HepG2 (cell line): Measurements from ENCODE around the gene PON1. TPM values are rescaled to one million over a fixed set of nuclear protein-coding genes. Genes with fewer than 3 reads are reported as not detected.

Source experiments
- ATAC-seq: fragments of 200-7000 bp; cut with Tn5 transposase; 3 replicates; pipeline ENCODE4 v1.9.1; 2020; ENCODE audit warnings: mild to moderate bottlenecking, moderate library complexity
- BruUV-seq: library from RNA; stranded (reverse); fragments of 400-500 nt; replicated peaks from 2 replicates; lab custom pipeline; 2021; lab: Mats Ljungman, UMichigan
- CTCF ChIA-PET: fragments of 300-600 bp; formaldehyde crosslinking; extraction: SDS; loops from one replicate; lab custom pipeline; 2021; ENCODE audit warnings: low total read pairs, inconsistent platforms, low intra/inter-chr PET ratio; lab: Yijun Ruan, JAX
- POLR2A ChIA-PET: fragments of 350-600 bp; sonication (Branson Sonifier 250); formaldehyde crosslinking; loops from one replicate; lab custom pipeline; 2020; ENCODE audit warnings: antibody characterized with exemption, inconsistent platforms; lab: Yijun Ruan, JAX
- DNase-seq: peaks from one replicate; pipeline ENCODE4 v3.0.0-alpha.2; 2015; ENCODE audit warnings: low spot score
- FAIRE-seq: peaks from 3 replicates; lab custom pipeline; 2011; peaks lifted over from hg19 to GRCh38; lab: Jason Lieb, UNC
- H2AFZ ChIP-seq: one replicate; pipeline ENCODE4 v1.6.1; 2011; ENCODE audit warnings: low read length, inconsistent platforms
- H3K27ac ChIP-seq: fragments of 300-600 bp; 3 replicates; pipeline ENCODE4 v1.8.0; 2011; ENCODE audit warnings: mixed run types, mild to moderate bottlenecking, mixed read lengths, low read length, inconsistent platforms; ENCODE audit not compliant: insufficient read depth; ENCODE audit errors: extremely low read length
- H3K27me3 ChIP-seq, 2 experiments: fragments of 200-600 bp in 1 of 2; 2 replicates in 1 of 2; 3 replicates in 1 of 2; pipeline versions ENCODE4 v1.6.0 to v1.8.0; 2011; ENCODE audit warnings: low read length in 2 of 2, mild to moderate bottlenecking in 2 of 2, moderate library complexity in 2 of 2, inconsistent platforms in 1 of 2; ENCODE audit not compliant: insufficient read depth in 2 of 2, control insufficient read depth in 1 of 2
- H3K36me3 ChIP-seq, 2 experiments: fragments of 200-600 bp in 1 of 2; replicated peaks in 1 of 2; 2 replicates in 1 of 2; 3 replicates in 1 of 2; pipeline versions ENCODE4 v1.5.1 to v1.8.0; 2011; ENCODE audit warnings: low read length in 2 of 2, inconsistent platforms in 1 of 2; ENCODE audit not compliant: insufficient read depth in 2 of 2, control insufficient read depth in 1 of 2
- H3K4me1 ChIP-seq: 2 replicates; pipeline ENCODE4 v1.5.1; 2012; ENCODE audit warnings: low read length, inconsistent platforms; ENCODE audit not compliant: insufficient read depth
- H3K4me2 ChIP-seq: 2 replicates; pipeline ENCODE4 v1.6.0; 2011; ENCODE audit warnings: low read depth, low read length, inconsistent platforms
- H3K4me3 ChIP-seq, 3 experiments: fragments of 200-600 bp in 1 of 3; sonication (generic), shearing (Covaris generic) in 1 of 3; replicated peaks in 1 of 3; 2 replicates each; pipeline ENCODE4 v1.5.1; 2011 to 2016; ENCODE audit warnings: low read length in 3 of 3, inconsistent platforms in 2 of 3, low read depth in 2 of 3, mild to moderate bottlenecking in 2 of 3, control low read depth in 1 of 3, mixed read lengths in 1 of 3; ENCODE audit not compliant: insufficient read depth in 1 of 3
- H3K79me2 ChIP-seq: one replicate; pipeline ENCODE4 v1.6.1; 2011; ENCODE audit warnings: low read length, inconsistent platforms; ENCODE audit not compliant: insufficient read depth
- H3K9ac ChIP-seq: 2 replicates; pipeline ENCODE4 v1.6.0; 2011; ENCODE audit warnings: mild to moderate bottlenecking, low read depth, low read length, inconsistent platforms; ENCODE audit not compliant: insufficient read depth
- H3K9me3 ChIP-seq: 2 replicates; pipeline ENCODE4 v1.5.1; 2012; ENCODE audit warnings: mild to moderate bottlenecking, low read length
- H4K20me1 ChIP-seq: 2 replicates; pipeline ENCODE4 v1.6.0; 2011; ENCODE audit warnings: inconsistent platforms, mild to moderate bottlenecking, low read length, moderate library complexity; ENCODE audit not compliant: insufficient read depth
- FOXK2 ChIP-seq: fragments of 450-650 bp; IDR thresholded peaks from 2 replicates; pipeline ENCODE4 v1.6.1; 2016
- MEF2D ChIP-seq: sonication (generic); formaldehyde crosslinking; IDR thresholded peaks from 2 replicates; pipeline ENCODE4 v1.5.1; 2020; ENCODE audit warnings: mild to moderate bottlenecking, missing genetic modification reagents
- NONO ChIP-seq, 2 experiments: fragments of 450-650 bp in 1 of 2; sonication (generic) in 1 of 2; formaldehyde crosslinking in 1 of 2; IDR thresholded peaks in 1 of 2; conservative IDR thresholded peaks in 1 of 2; 2 replicates each; pipeline versions ENCODE4 v1.6.1 to v1.8.0; 2017 to 2022; ENCODE audit warnings: mild to moderate bottlenecking in 1 of 2, missing genetic modification reagents in 1 of 2, moderate library complexity in 1 of 2
- NR3C1 ChIP-seq: sonication (generic); formaldehyde crosslinking; IDR thresholded peaks from 2 replicates; pipeline ENCODE4 v1.4.0; 2020; ENCODE audit warnings: missing genetic modification reagents
- POLR2AphosphoS5 ChIP-seq: IDR thresholded peaks from 2 replicates; pipeline ENCODE4 v1.6.1; 2012; ENCODE audit warnings: low read depth, low read length
- RORA ChIP-seq: sonication (generic); formaldehyde crosslinking; IDR thresholded peaks from 2 replicates; pipeline ENCODE4 v1.5.0; 2020; ENCODE audit warnings: mild to moderate bottlenecking, missing genetic modification reagents, moderate library complexity
- ZBTB1 ChIP-seq: sonication (generic); formaldehyde crosslinking; IDR thresholded peaks from 2 replicates; pipeline ENCODE4 v1.4.0; 2020; ENCODE audit warnings: missing genetic modification reagents, borderline replicate concordance
- ZNF275 ChIP-seq: sonication (generic); formaldehyde crosslinking; IDR thresholded peaks from 2 replicates; pipeline ENCODE4 v1.8.0; 2022; ENCODE audit warnings: missing genetic modification reagents, mild to moderate bottlenecking, inconsistent platforms, borderline replicate concordance
- ZNF382 ChIP-seq: sonication (generic); formaldehyde crosslinking; IDR thresholded peaks from 2 replicates; pipeline ENCODE4 v1.5.0; 2020; ENCODE audit warnings: missing genetic modification reagents, mild to moderate bottlenecking, borderline replicate concordance
- ZNF746 ChIP-seq: sonication (generic); formaldehyde crosslinking; IDR thresholded peaks from 2 replicates; pipeline ENCODE4 v1.8.0; 2022; ENCODE audit warnings: mild to moderate bottlenecking, missing genetic modification reagents
- WGBS: methylation state at CpG from one replicate; pipeline ENCODE4 v1.1.6; 2017; ENCODE audit warnings: low lambda C conversion rate; 5-methylcytosine and 5-hydroxymethylcytosine counted together
- in situ Hi-C: cut with HindIII; loops from 2 replicates; pipeline ENCODE4 v1.10.0; 2017; ENCODE audit warnings: low pct_unique_long_range_greater_than_20kb; ENCODE audit not compliant: extremely low pct_ligation_motif_present
- intact Hi-C: fragments of 100-400 bp; cut with micrococcal nuclease; formaldehyde crosslinking; loops from one replicate; pipeline ENCODE4 v1.10.0; 2022; ENCODE audit not compliant: unreplicated experiment
- polyA plus RNA-seq, 8 experiments: library from polyadenylated mRNA; depleted of rRNA in 3 of 8; stranded (reverse) in 7 of 8; unstranded in 1 of 8; fragments of >200 nt; fragmentation: Illumina TruSeq in 4 of 8; extraction: Trizol in 4 of 8; gene quantifications; 2 replicates each; pipeline versions ENCODE4 v1.2.1 to v1.2.3, GENCODE V29; 2011 to 2016; ENCODE audit warnings: low read depth in 4 of 8, missing spikeins in 1 of 8, mixed read lengths in 1 of 8; ENCODE audit not compliant: insufficient read depth in 1 of 8
- total RNA-seq, 5 experiments: library from RNA; depleted of rRNA; stranded (reverse); fragments of >200 nt; fragmentation: Illumina TruSeq; extraction: Trizol; gene quantifications; 2 replicates each; pipeline ENCODE4 v1.2.3, GENCODE V29; 2016; ENCODE audit warnings: low read depth in 1 of 5
- TF ChIP-seq, protein P1 (sequence below): IDR thresholded peaks from 2 replicates; pipeline ENCODE4 v1.6.1; 2016; ENCODE audit warnings: missing compliant biosample characterization, missing genetic modification reagents, borderline replicate concordance

PON1 gene
- total and polyA plus RNA-seq, 2 of the 13 experiments (the other 11 are each of a cell fraction or from before 2014, with no cell fraction given), result 0.27 to 0.57 TPM

- intact Hi-C loops (no loop called here), in situ Hi-C loops (no loop called here)
- H3K9me3 ChIP-seq, result no peaks in the 10 kb centered on the region
- H3K4me3 ChIP-seq, result no peak overlapping the region
- H4K20me1 ChIP-seq, result no peaks in the 10 kb centered on the region
- no peaks in the 10 kb centered on the region for H3K27me3 ChIP-seq
- H3K27ac ChIP-seq, result no peak overlapping the region
- H3K79me2 ChIP-seq, result no peaks in the 10 kb centered on the region
- H2AFZ ChIP-seq, result no peak overlapping the region
- no peaks in the 10 kb centered on the region; a peak in 2 of 5 replicates for H3K36me3 ChIP-seq
- FAIRE-seq, result no peak
- no peaks in the 10 kb centered on the region for H3K4me1 ChIP-seq
- WGBS, result 89% methylated on average over 6 of the region's 6 CpGs
- TF ChIP-seq ZNF746 (CRISPR knock-in tag) (no peak), NONO (IDR thresholded peaks at IDR 0.05) (no peak), NONO (CRISPR knock-in tag; conservative IDR thresholded peaks at IDR 0.05) (no peak), ZNF275 (CRISPR knock-in tag) (no peak), ZNF382 (CRISPR knock-in tag) (no peak), POLR2AphosphoS5 (no peak), ZBTB1 (no peak), FOXK2 (no peak), RORA (CRISPR knock-in tag) (no peak), MEF2D (CRISPR knock-in tag) (no peak), NR3C1 (CRISPR knock-in tag) (no peak)
- TF ChIP-seq, protein P1, sequence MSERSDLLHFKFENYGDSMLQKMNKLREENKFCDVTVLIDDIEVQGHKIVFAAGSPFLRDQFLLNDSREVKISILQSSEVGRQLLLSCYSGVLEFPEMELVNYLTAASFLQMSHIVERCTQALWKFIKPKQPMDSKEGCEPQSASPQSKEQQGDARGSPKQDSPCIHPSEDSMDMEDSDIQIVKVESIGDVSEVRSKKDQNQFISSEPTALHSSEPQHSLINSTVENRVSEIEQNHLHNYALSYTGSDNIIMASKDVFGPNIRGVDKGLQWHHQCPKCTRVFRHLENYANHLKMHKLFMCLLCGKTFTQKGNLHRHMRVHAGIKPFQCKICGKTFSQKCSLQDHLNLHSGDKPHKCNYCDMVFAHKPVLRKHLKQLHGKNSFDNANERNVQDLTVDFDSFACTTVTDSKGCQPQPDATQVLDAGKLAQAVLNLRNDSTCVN (CRISPR knock-in tag), result no peak
- BruUV-seq, result no TSS peak
- POLR2A ChIA-PET, result no interaction called here
- no peak for DNase-seq
- ATAC-seq, result no peak
- CTCF ChIA-PET, result no interaction called here
- H3K9ac ChIP-seq, result no peak overlapping the region
- H3K4me2 ChIP-seq, result no peak overlapping the region
Observed at GRCh38 chr7:95296456-95296855, 27.9 kb downstream of the PON1 start.
